NCI-H748 (cell line): ENCODE measurements around the gene PARD3B.
A peak's percentile ranks its signal among the peaks of the same experiment; 100 is the strongest.

Experiments used
- DNase-seq: peaks from one replicate; lab custom pipeline; 2025; ENCODE audit not compliant: unreplicated experiment; lab: John Stamatoyannopoulos, UW

PARD3B gene

DNA sequence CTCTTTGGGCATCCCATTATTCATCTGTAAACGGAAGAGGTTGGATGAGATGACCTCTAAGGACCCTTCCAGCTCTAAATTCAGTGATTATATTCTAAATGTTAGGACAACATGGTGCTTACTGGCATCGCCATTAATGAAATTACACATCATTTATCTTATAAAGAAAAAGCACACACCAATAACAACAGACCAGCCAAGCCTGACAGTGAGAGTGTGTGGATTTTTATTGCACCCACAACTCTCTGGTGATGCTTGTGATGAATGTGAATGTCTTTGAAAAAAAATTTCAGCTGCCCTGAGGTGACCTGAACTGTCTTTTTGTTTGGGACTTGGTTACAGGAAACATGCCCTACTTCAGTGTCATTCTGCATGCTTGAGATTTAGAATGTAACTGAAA, 623.7 kb downstream of the PARD3B start:
- peak; percentile 41 for DNase-seq

DNA sequence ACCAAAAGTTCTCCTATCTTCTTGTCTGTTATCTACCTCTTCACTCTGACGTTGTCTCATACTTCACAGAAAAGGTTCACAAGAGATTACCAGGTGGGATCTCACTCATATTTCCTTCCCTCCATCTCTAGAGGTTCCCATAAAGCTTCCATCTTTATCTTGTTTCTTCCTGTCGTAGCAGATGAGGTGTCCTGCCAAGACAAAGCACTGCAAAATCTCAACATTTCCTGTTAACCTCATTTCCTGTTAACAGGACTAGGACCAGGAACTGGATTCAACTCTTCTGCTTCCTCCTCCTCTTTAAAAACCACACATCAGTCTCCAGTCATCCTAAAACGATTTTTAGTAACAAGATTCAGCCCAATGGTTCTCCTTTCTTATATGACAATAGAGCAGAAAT, 624.2 kb downstream of the PARD3B start:
- DNase-seq, result peak; percentile 12

DNA sequence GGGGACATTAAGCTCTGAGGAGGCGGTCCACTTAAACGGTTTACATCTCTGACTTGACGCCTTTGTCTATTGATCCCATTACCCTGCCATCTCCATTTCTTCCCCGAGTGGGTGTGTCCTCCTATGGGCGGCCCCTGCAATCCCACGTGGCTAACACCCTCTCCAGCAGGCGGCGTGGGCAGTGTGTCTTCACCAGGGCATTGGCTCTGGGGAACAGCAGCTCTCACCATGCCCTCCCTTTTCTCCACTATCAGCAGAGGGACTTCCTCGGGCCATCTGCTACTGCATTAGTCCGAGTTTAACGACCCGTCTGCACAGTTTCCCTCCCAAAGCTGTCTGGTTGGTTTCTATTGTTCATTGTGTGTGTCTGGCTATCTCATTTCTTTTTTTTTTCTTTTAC, 625.1 kb downstream of the PARD3B start:
- DNase-seq, result peak; percentile 68

DNA sequence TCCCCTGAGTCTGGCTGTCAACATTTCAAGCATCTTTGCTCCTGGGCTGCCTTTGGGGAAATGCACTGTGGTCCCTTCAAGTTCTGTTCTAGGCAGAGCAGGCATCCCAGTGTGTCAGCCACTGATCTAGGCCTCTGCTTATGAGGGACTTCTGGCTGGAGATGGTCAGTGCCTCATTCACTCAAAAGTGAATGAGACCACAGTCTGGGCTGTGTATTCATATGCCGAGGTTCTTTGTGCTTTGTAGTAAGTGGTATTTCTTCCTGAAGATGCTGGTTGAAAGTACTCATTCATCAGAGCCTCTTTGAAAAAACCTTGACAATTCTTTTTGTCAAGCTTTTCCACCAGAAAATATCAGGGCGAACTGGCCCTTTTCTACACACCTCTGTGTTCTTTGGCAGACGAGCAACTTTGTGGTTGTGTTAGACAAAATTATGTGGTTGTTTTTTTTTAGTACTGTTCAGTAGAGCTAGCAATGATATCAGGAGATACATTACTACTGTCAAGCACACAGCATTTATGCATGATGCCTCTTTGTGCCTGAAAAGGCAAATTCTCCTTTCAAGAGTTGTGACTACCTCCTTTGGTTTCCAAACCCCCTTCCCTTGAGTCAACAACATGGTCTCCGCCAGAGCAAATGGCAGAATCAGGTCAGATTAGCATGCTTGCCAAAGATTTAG, 626.1 kb downstream of the PARD3B start:
- no peak for DNase-seq

DNA sequence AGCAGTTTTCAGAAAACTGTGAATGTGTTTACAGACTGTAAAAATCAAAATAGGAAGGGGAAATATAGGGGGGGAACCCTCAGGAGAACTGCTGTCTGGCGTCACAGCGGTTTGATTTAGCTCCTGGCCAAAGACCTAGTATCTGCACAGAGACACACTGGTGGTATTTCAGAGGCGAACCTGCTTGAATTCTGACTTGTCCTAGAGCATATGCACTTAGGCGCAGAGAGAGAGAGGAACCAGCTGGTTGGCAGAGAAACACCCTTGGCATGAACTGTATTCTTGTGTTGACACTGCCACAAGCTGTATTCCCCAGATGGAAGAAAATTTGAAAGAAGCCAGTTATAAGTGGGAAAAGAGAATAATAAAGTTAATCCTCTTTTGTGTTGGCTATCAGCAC, 630.6 kb downstream of the PARD3B start:
- DNase-seq, result no peak

GRCh38 chr2:205176546-205176945, 631.3 kb downstream of the PARD3B start:
- no peak for DNase-seq

DNA sequence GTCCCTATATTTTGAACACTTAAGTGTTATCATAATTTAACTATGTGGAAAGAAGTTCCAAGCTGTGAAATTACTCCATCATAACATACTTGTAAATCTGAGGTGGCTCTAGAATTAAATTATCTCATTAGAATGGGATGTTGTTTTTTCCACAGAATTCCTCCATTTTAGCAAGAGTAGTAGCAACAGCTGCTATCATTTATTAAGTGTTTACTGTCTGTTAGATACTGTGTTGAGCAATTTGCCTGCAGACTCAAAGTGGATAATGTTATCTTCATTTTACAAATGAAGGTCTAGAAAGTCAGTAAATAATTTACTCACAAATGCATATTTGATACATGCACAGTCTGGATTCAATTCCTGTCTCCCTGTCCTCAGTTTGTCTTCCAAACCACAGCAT, 632.3 kb downstream of the PARD3B start:
- no peak for DNase-seq

GRCh38 chr2:205180730-205181129, 635.5 kb downstream of the PARD3B start:
- DNase-seq, result no peak

- DNase-seq, result no peak
Observed at GRCh38 chr2:205187731-205188130, 642.5 kb downstream of the PARD3B start.

GRCh38 chr2:205188239-205189138, 643.2 kb downstream of the PARD3B start:
- DNase-seq, result peak; percentile 78

- no peak for DNase-seq
Observed at GRCh38 chr2:205189301-205189700, 644.0 kb downstream of the PARD3B start.

- no peak for DNase-seq
Observed at GRCh38 chr2:205190528-205190927, 645.3 kb downstream of the PARD3B start.

DNA sequence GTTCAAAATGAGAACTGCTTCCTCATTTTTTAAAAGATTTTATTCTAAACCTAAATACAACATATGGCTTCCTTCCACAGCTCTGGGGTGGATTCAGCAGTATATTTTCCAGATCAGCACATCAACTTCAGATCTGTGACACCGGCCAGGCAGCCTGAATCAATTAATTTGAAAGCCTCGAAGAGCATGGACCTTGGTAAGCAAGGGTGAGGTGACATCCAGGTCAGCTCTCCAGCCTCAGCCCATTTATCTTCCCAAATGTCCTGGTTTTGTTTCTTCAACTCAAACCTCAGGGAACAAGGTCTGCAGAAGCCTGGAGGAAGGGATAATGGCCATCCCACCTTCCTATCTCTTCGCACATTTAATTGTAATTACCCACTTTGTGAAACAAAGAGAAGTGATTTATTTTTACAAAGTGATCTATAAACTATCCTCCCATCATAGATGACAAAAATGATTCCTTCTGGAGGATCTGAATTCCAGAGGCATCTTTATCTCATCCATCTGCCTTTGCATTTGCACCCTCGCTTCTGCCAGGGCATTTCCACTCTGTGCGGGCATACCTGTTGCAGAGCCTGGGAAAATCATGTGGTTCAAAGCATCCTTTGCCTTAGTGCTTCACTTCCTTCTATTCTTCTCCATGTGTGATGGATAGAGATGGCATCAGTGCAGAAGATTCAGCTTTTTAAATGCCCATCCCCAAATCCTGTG, 648.0 kb downstream of the PARD3B start:
- no peak for DNase-seq

DNA sequence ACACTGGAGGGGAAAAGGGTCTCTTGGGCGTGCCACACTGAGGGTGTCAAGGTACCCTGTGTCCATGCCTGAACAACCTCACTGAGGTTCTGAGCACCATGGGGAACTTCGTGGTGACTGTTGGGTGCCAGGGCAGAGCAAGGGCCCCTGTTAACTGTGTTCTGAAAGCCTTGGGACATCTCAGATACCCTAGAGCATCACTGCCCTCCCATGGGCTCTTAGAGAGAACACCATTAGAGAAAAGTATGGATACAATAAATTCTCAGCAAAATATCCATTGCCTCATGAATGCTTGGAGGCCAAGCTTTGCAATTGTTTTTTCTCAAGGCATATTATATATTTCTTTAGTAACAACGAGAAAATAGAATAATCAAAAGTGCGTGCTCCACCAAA, 648.6 kb downstream of the PARD3B start:
- DNase-seq, result peak; percentile 14

GRCh38 chr2:205197468-205198139, 652.3 kb downstream of the PARD3B start:
- DNase-seq, result peak; percentile 44

GRCh38 chr2:205198140-205198525, 652.9 kb downstream of the PARD3B start:
- no peak for DNase-seq

GRCh38 chr2:205199165-205199850, 654.0 kb downstream of the PARD3B start:
- no peak for DNase-seq

GRCh38 chr2:205210494-205210893, 665.2 kb downstream of the PARD3B start:
- no peak for DNase-seq

DNA sequence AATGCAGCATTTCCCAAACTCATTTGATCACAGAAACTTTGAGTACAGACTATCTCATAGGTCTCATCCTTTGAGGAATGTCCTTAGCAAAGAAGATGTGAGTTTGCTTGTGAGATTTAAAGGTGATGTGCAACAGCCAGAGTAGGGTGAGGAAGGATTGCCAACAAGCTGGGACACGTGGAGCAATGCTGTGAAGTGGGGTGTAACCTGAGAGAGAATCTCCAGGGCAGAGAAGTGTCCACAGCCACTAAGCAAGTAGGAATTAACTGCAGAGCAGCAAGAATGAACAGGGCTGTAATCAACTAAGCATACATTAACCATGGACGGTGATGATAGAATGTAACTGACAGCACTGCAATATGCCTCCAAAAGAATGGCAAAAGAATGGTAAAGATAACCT, 667.1 kb downstream of the PARD3B start:
- no peak for DNase-seq

GRCh38 chr2:205216092-205216491, 670.8 kb downstream of the PARD3B start:
- DNase-seq, result no peak

GRCh38 chr2:205216580-205216979, 671.3 kb downstream of the PARD3B start:
- DNase-seq, result no peak
